GM12878 (cell line): ENCODE measurements around the gene KCNC4. TPM values are rescaled to one million over a fixed set of nuclear protein-coding genes. Genes with fewer than 3 reads are reported as not detected.

Experiments
- ATAC-seq: fragments of 200-7000 bp; cut with Tn5 transposase; 3 replicates; pipeline ENCODE4 v1.9.1; 2020; ENCODE audit warnings: mild to moderate bottlenecking, moderate library complexity
- BruUV-seq: library from RNA; stranded (reverse); fragments of 400-500 nt; replicated peaks from 2 replicates; lab custom pipeline; 2021; lab: Mats Ljungman, UMichigan
- CTCF ChIA-PET: fragments of 300-600 bp; sonication (Branson Sonifier 250); formaldehyde crosslinking; extraction: SDS; loops from one replicate; lab custom pipeline; 2021; ENCODE audit warnings: inconsistent platforms; lab: Yijun Ruan, JAX
- POLR2A ChIA-PET: fragments of 350-600 bp; formaldehyde crosslinking; extraction: SDS; loops from one replicate; lab custom pipeline; 2021; ENCODE audit warnings: inconsistent platforms; lab: Charles Lee
- RAD21 ChIA-PET: fragments of 300-600 bp; sonication (Branson Sonifier 250); formaldehyde crosslinking; loops from one replicate; lab custom pipeline; 2023; ENCODE audit warnings: antibody characterized with exemption; ENCODE audit not compliant: unreplicated experiment; lab: Charles Lee
- SMC1A ChIA-PET: fragments of 300-600 bp; sonication (Branson Sonifier 250); formaldehyde crosslinking; loops from one replicate; lab custom pipeline; 2023; ENCODE audit not compliant: unreplicated experiment, uncharacterized antibody; lab: Charles Lee
- DNase-seq: peaks from one replicate; pipeline ENCODE4 v3.0.0-alpha.2; 2011; ENCODE audit warnings: low read depth, low spot score
- FAIRE-seq: peaks from 3 replicates; lab custom pipeline; 2011; peaks lifted over from hg19 to GRCh38; lab: Jason Lieb, UNC
- H2AFZ ChIP-seq: 2 replicates; pipeline ENCODE4 v1.6.0; 2011; ENCODE audit warnings: low read depth, low read length, control low read depth; ENCODE audit not compliant: control insufficient read depth
- H3K27ac ChIP-seq: 2 replicates; pipeline ENCODE4 v1.5.1; 2011; ENCODE audit warnings: control low read depth; ENCODE audit not compliant: control insufficient read depth, insufficient read depth
- H3K27me3 ChIP-seq, 2 experiments: replicated peaks in 1 of 2; 2 replicates each; pipeline versions ENCODE4 v1.6.0 to v1.6.1; 2011; ENCODE audit warnings: low read length in 1 of 2; ENCODE audit not compliant: control insufficient read depth in 2 of 2, insufficient read depth in 2 of 2
- H3K36me3 ChIP-seq, 2 experiments: 2 replicates each; pipeline ENCODE4 v1.5.1; 2011; ENCODE audit warnings: low read length in 1 of 2; ENCODE audit not compliant: control insufficient read depth in 2 of 2, insufficient read depth in 2 of 2
- H3K4me1 ChIP-seq: 2 replicates; pipeline ENCODE4 v1.6.1; 2011; ENCODE audit warnings: mild to moderate bottlenecking, low read length, moderate library complexity, mixed read lengths; ENCODE audit not compliant: control insufficient read depth, insufficient read depth
- H3K4me2 ChIP-seq: 2 replicates; pipeline ENCODE4 v1.6.0; 2011; ENCODE audit warnings: control low read depth; ENCODE audit not compliant: control insufficient read depth, insufficient read depth
- H3K4me3 ChIP-seq: fragments of 200-600 bp; sonication (generic); 2 replicates; pipeline ENCODE4 v1.5.1; 2016
- H3K79me2 ChIP-seq: 2 replicates; pipeline ENCODE4 v1.6.0; 2011; ENCODE audit warnings: low read length; ENCODE audit not compliant: control insufficient read depth, insufficient read depth
- H3K9ac ChIP-seq: 2 replicates; pipeline ENCODE4 v1.8.0; 2011; ENCODE audit warnings: low read length, control low read depth, mixed read lengths; ENCODE audit not compliant: control insufficient read depth, insufficient read depth
- H3K9me3 ChIP-seq: replicated peaks from 3 replicates; pipeline ENCODE4 v1.5.1; 2011; ENCODE audit warnings: mild to moderate bottlenecking, low read length; ENCODE audit not compliant: control insufficient read depth, insufficient read depth
- H4K20me1 ChIP-seq: 2 replicates; pipeline ENCODE4 v1.6.0; 2011; ENCODE audit not compliant: control insufficient read depth, insufficient read depth
- SUPT20H ChIP-seq: IDR thresholded peaks from 2 replicates; pipeline ENCODE4 v1.6.1; 2011; ENCODE audit warnings: low read depth, mild to moderate bottlenecking, low read length, moderate library complexity, borderline replicate concordance; ENCODE audit not compliant: control insufficient read depth
- WGBS: methylation state at CpG from one replicate; pipeline ENCODE4 v1.1.6; 2016; ENCODE audit warnings: low lambda C conversion rate; ENCODE audit not compliant: insufficient replicate concordance, insufficient coverage; ENCODE audit errors: missing lambda C conversion rate; 5-methylcytosine and 5-hydroxymethylcytosine counted together
- in situ Hi-C: fragments of 300-500 bp; cut with MboI; formaldehyde crosslinking; loops from 9 replicates; pipeline ENCODE4 v1.14.3; 2018; ENCODE audit warnings: mixed read lengths
- intact Hi-C: fragments of 100-400 bp; cut with micrococcal nuclease; formaldehyde crosslinking; loops from one replicate; pipeline ENCODE4 v1.14.2; 2022; ENCODE audit not compliant: unreplicated experiment
- polyA plus RNA-seq, 11 experiments: library from polyadenylated mRNA; depleted of rRNA in 4 of 11; unstranded in 6 of 11; stranded (reverse) in 5 of 11; fragments of >200 nt; fragmentation: Nextera tagmentation in 4 of 11; fragmentation: Illumina TruSeq in 1 of 11; extraction: Ambion mirVana in 4 of 11; extraction: Trizol in 1 of 11; gene quantifications; 1 replicate in 1 of 11; 2 replicates in 10 of 11; pipeline versions ENCODE4 v1.2.1 to v1.2.3, GENCODE V29; 2011 to 2016; ENCODE audit warnings: inconsistent platforms in 2 of 11, missing spikeins in 2 of 11, low read depth in 1 of 11
- total RNA-seq, 4 experiments: library from RNA; depleted of rRNA in 3 of 4; stranded (reverse); fragments of >200 nt in 3 of 4; fragmentation: Illumina TruSeq in 1 of 4; extraction: Trizol in 1 of 4; gene quantifications; 2 replicates each; pipeline versions ENCODE4 v1.2.1 to v1.2.3, GENCODE V29; 2013 to 2021
- TF ChIP-seq, protein P1 (sequence below): IDR thresholded peaks from 2 replicates; pipeline ENCODE4 v1.6.1; 2012; ENCODE audit warnings: mild to moderate bottlenecking, low read depth, low read length

The KCNC4 gene
- total and polyA plus RNA-seq, 10 of the 15 experiments (the other 5 are each of a cell fraction or from before 2014, with no cell fraction given) = 0.06 to 1.7 (median 0.36) TPM

DNA sequence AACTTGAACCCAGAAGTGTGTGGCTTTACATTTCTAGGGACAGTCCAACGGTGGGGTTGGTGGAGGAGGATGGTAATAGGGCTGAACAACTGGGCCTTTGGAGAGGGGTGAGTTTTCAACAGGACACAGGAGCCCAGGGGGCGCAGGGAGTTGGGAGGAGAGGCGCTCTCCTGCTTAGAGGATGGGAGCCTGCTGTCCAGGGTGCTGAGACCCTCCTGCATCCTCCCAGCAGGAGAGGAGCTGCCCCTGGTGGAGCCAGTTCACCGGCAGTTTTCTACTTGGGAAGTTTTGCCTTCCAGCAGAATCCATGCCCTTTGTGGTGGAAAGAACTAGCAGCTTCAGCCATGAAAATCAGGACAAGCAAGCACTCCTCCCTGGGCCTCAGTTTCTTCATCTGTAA lies 8.6 kb downstream of the KCNC4 start:
- Histone ChIP-seq H4K20me1 (no peaks in the 10 kb centered on the region), H3K36me3 (no peaks in the 10 kb centered on the region), H3K27me3 (no peaks in the 10 kb centered on the region; a peak in 1 of 4 replicates), H3K4me2 (no peak overlapping the region), H3K4me1 (no peaks in the 10 kb centered on the region; the same call in 1 of the 2 replicates), H3K4me3 (no peak overlapping the region), H3K9me3 (no peaks in the 10 kb centered on the region), H3K9ac (no peak overlapping the region), H3K79me2 (no peaks in the 10 kb centered on the region), H3K27ac (no peak overlapping the region), H2AFZ (no peak overlapping the region)
- ChIA-PET RAD21 (interaction anchor here (1.7 kb wide), 1 partner anchor 11 kb away, joined by 5 read pairs; no protein-coding TSS in a partner anchor), CTCF (interaction anchor here (1.0 kb wide), 1 partner anchor 15 kb away, joined by 3 read pairs; no protein-coding TSS in a partner anchor), SMC1A (interaction anchor here (1.1 to 1.2 kb wide), 2 partner anchors 11 to 194 kb away, joined by 3 to 4 read pairs; no protein-coding TSS in a partner anchor), POLR2A (no interaction called here)
- no TSS peak for BruUV-seq
- FAIRE-seq (no peak), ATAC-seq (no peak), DNase-seq (no peak)
- TF ChIP-seq SUPT20H = no peak
- TF ChIP-seq, protein P1, sequence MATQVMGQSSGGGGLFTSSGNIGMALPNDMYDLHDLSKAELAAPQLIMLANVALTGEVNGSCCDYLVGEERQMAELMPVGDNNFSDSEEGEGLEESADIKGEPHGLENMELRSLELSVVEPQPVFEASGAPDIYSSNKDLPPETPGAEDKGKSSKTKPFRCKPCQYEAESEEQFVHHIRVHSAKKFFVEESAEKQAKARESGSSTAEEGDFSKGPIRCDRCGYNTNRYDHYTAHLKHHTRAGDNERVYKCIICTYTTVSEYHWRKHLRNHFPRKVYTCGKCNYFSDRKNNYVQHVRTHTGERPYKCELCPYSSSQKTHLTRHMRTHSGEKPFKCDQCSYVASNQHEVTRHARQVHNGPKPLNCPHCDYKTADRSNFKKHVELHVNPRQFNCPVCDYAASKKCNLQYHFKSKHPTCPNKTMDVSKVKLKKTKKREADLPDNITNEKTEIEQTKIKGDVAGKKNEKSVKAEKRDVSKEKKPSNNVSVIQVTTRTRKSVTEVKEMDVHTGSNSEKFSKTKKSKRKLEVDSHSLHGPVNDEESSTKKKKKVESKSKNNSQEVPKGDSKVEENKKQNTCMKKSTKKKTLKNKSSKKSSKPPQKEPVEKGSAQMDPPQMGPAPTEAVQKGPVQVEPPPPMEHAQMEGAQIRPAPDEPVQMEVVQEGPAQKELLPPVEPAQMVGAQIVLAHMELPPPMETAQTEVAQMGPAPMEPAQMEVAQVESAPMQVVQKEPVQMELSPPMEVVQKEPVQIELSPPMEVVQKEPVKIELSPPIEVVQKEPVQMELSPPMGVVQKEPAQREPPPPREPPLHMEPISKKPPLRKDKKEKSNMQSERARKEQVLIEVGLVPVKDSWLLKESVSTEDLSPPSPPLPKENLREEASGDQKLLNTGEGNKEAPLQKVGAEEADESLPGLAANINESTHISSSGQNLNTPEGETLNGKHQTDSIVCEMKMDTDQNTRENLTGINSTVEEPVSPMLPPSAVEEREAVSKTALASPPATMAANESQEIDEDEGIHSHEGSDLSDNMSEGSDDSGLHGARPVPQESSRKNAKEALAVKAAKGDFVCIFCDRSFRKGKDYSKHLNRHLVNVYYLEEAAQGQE = peak; percentile 83
- intact Hi-C loops (no loop called here), in situ Hi-C loops (no loop called here)
- whole genome bisulfite sequencing = 65% methylated on average over 4 of the region's 4 CpGs
